ENCODE data around the gene C2CD4B.

GRCh38 chr15:62121273-62122015 lies 43.6 kb downstream of the C2CD4B start:
- TF ChIP-seq MYC (IDR thresholded peaks at IDR 0.05; ENCODE audit: borderline replicate concordance, low read length): no peak
- no peak for TF ChIP-seq REST (IDR thresholded peaks at IDR 0.05)
- TF ChIP-seq CTCF (IDR thresholded peaks at IDR 0.05): no peak
- TF ChIP-seq KDM5A (IDR thresholded peaks at IDR 0.05): no peak
- TF ChIP-seq EP300 (IDR thresholded peaks at IDR 0.05): no peak
- TF ChIP-seq POLR2A (IDR thresholded peaks at IDR 0.05; ENCODE audit: low read length): no peak
- TF ChIP-seq CBX2 (IDR thresholded peaks at IDR 0.05; ENCODE audit: borderline replicate concordance, low read depth): no peak
- no peak for TF ChIP-seq CBX8 (IDR thresholded peaks at IDR 0.05)
- TF ChIP-seq CHD4 (IDR thresholded peaks at IDR 0.05; ENCODE audit: borderline replicate concordance): no peak
- TF ChIP-seq ELK1 (IDR thresholded peaks at IDR 0.05; ENCODE audit: low read depth, low read length): no peak
- no peak for TF ChIP-seq HMGXB4 (CRISPR knock-in tag; IDR thresholded peaks at IDR 0.05; ENCODE audit: borderline replicate concordance)
- TF ChIP-seq RAD21 (conservative IDR thresholded peaks at IDR 0.05 in 1 of 2, IDR thresholded peaks at IDR 0.05 in 1 of 2): no peak

All from A549 (cell line).